HEK293T (cell line): ENCODE data around the gene C2orf72.

Experiments used
- ARNT ChIP-seq: fragments of 450-650 bp; IDR thresholded peaks from 2 replicates; pipeline ENCODE4 v1.6.1; 2017; ENCODE audit warnings: mild to moderate bottlenecking
- BHLHE40 ChIP-seq: fragments of 450-650 bp; IDR thresholded peaks from 2 replicates; pipeline ENCODE4 v1.6.1; 2016; ENCODE audit warnings: mild to moderate bottlenecking, moderate library complexity, borderline replicate concordance
- ELF4 ChIP-seq: fragments of 450-650 bp; IDR thresholded peaks from 2 replicates; pipeline ENCODE4 v1.6.1; 2017; ENCODE audit warnings: antibody characterized with exemption
- FOXA1 ChIP-seq: fragments of 450-650 bp; IDR thresholded peaks from 2 replicates; pipeline ENCODE4 v1.6.1; 2016; ENCODE audit warnings: mild to moderate bottlenecking
- FOXK2 ChIP-seq: fragments of 450-650 bp; IDR thresholded peaks from 2 replicates; pipeline ENCODE4 v1.6.1; 2016; ENCODE audit warnings: mild to moderate bottlenecking
- HDGF ChIP-seq: fragments of 450-650 bp; IDR thresholded peaks from 2 replicates; pipeline ENCODE4 v1.6.1; 2017; ENCODE audit warnings: antibody characterized with exemption, borderline replicate concordance
- L3MBTL2 ChIP-seq: fragments of 450-650 bp; conservative IDR thresholded peaks from 2 replicates; pipeline ENCODE4 v1.6.1; 2016; ENCODE audit warnings: mild to moderate bottlenecking
- NFRKB ChIP-seq: fragments of 450-650 bp; IDR thresholded peaks from 2 replicates; pipeline ENCODE4 v1.6.1; 2016; ENCODE audit warnings: mild to moderate bottlenecking, moderate library complexity
- PKNOX1 ChIP-seq: fragments of 450-650 bp; IDR thresholded peaks from 2 replicates; pipeline ENCODE4 v1.6.1; 2016
- SP1 ChIP-seq: fragments of 450-650 bp; IDR thresholded peaks from 2 replicates; pipeline ENCODE4 v1.6.1; 2017
- SUZ12 ChIP-seq: fragments of 450-650 bp; IDR thresholded peaks from 2 replicates; pipeline ENCODE4 v1.6.1; 2016; ENCODE audit warnings: mild to moderate bottlenecking
- TARDBP ChIP-seq: fragments of 450-650 bp; IDR thresholded peaks from 2 replicates; pipeline ENCODE4 v1.6.1; 2016

- no peak for TF ChIP-seq FOXA1
- TF ChIP-seq HDGF = no peak
- TF ChIP-seq NFRKB = no peak
- TF ChIP-seq FOXK2 = no peak
- TF ChIP-seq SP1 = no peak
- TF ChIP-seq TARDBP = no peak
- no peak for TF ChIP-seq BHLHE40
- no peak for TF ChIP-seq PKNOX1
- TF ChIP-seq SUZ12 = no peak
- TF ChIP-seq ELF4 = no peak
- TF ChIP-seq ARNT = no peak
- TF ChIP-seq L3MBTL2 = no peak
Observed at GRCh38 chr2:231032575-231033140, 4.7 kb upstream of the C2orf72 start.
